Measurements from ENCODE around the gene NUP85. TPM values are rescaled to one million over a fixed set of nuclear protein-coding genes. Genes with fewer than 3 reads are reported as not detected.

The NUP85 gene
- total and polyA plus RNA-seq, 2 of the 4 experiments (the other 2 are of a cell fraction), result 29.4 to 54.4 TPM

- no peak overlapping the region for H3K18ac ChIP-seq (ENCODE audit: low read depth, low read length)
- peaks cover 51% of the 10 kb centered on the region for H3K36me3 ChIP-seq (ENCODE audit: control insufficient read depth, insufficient read depth, low read length)
- H3K27ac ChIP-seq (ENCODE audit: insufficient read depth, low read length), result no peak overlapping the region
- no peak overlapping the region for H3K4ac ChIP-seq (ENCODE audit: low read depth, low read length)
- H3K9me3 ChIP-seq (ENCODE audit: control insufficient read depth, insufficient read depth, low read length), result no peaks in the 10 kb centered on the region
- in situ Hi-C loops (cut with MboI; ENCODE audit: low sequenced_read_pairs) (no loop called here), dilution Hi-C loops (cut with HindIII; ENCODE audit: low sequenced_read_pairs, unreplicated experiment) (no loop called here), intact Hi-C loops (cut with micrococcal nuclease) (no loop called here)
- no peak for ATAC-seq (ENCODE audit: low read depth)
- 87% methylated on average over 8 of the region's 12 CpGs; no CpG with 5 or more reads in 1 of the 2 experiments for WGBS, 2 experiments (ENCODE audit: extremely low coverage in 2 of 2, insufficient read length in 1 of 2)
- no TSS peak for BruUV-seq (replicated peaks)
- no peak overlapping the region for H2AFZ ChIP-seq (replicated peaks; ENCODE audit: low read length, poor library complexity)
- TF ChIP-seq NFE2L2 (IDR thresholded peaks at IDR 0.05; ENCODE audit: low read depth, low read length), result no peak
- TF ChIP-seq FOS (IDR thresholded peaks at IDR 0.05; ENCODE audit: low read depth, low read length), result no peak
- no peak for TF ChIP-seq MAFK (IDR thresholded peaks at IDR 0.05; ENCODE audit: low read depth, low read length)
- no peak for TF ChIP-seq USF2 (IDR thresholded peaks at IDR 0.05; ENCODE audit: low read depth, low read length)
- no peak for TF ChIP-seq CEBPB (IDR thresholded peaks at IDR 0.05; ENCODE audit: low read depth, low read length)
- no peak for TF ChIP-seq CTCF (conservative IDR thresholded peaks at IDR 0.05; ENCODE audit: low read depth, low read length)
- TF ChIP-seq BHLHE40 (IDR thresholded peaks at IDR 0.05; ENCODE audit: low read depth, low read length), result no peak
- TF ChIP-seq POLR2A (IDR thresholded peaks at IDR 0.05; ENCODE audit: low read depth, low read length), result no peak
- ChIA-PET POLR2A (ENCODE audit: unreplicated experiment) (no interaction called here), CTCF (no interaction called here)
- no peak overlapping the region for H2BK120ac ChIP-seq (ENCODE audit: low read depth, low read length)
- no peak overlapping the region for H4K8ac ChIP-seq (ENCODE audit: low read depth in 2 of 2, low read length in 2 of 2)
- H4K5ac ChIP-seq (ENCODE audit: low read depth, low read length), result no peak overlapping the region
- no peak overlapping the region for H3K14ac ChIP-seq (replicated peaks; ENCODE audit: low read depth, low read length)
- H3K9ac ChIP-seq (ENCODE audit: low read depth, low read length), result no peak overlapping the region
- 0 out of 2 replicates have a peak, but pooled peaks cover 3% of the 10 kb centered on the region for H3K9me1 ChIP-seq (ENCODE audit: insufficient read depth, low read length)
- no peak overlapping the region for H3K56ac ChIP-seq (ENCODE audit: extremely low read depth, insufficient read depth, low read length)
- no peak overlapping the region for H3K4me3 ChIP-seq (ENCODE audit: insufficient read depth, low read depth, low read length)
- no peak overlapping the region for H3K4me2 ChIP-seq (ENCODE audit: low read depth, low read length)
- H2BK20ac ChIP-seq (ENCODE audit: low read depth, low read length), result no peak overlapping the region
- H3K79me1 ChIP-seq (ENCODE audit: low read depth in 1 of 2, low read length in 2 of 2), result peaks cover 10 to 40% of the 10 kb centered on the region in 2 experiments; a peak in 3 of 4 replicates
- H3K4me1 ChIP-seq (ENCODE audit: control insufficient read depth, insufficient read depth, low read length), result peaks cover 3% of the 10 kb centered on the region; the same call in 1 of the 2 replicates
- H4K91ac ChIP-seq (ENCODE audit: insufficient read depth, low read depth, low read length), result no peak overlapping the region
- no peaks in the 10 kb centered on the region for H3K27me3 ChIP-seq (ENCODE audit: control insufficient read depth, insufficient read depth, low read length)
- DNase-seq, result no peak
- H2AK9ac ChIP-seq (replicated peaks; ENCODE audit: low read depth, low read length, poor library complexity), result no peak overlapping the region
- H4K20me1 ChIP-seq (ENCODE audit: insufficient read depth, low read length), result peaks cover 29% of the 10 kb centered on the region
- no peak overlapping the region for H2AK5ac ChIP-seq (ENCODE audit: low read depth, low read length)
- no peak overlapping the region for H3K23ac ChIP-seq (ENCODE audit: low read depth, low read length)
- H2BK5ac ChIP-seq (ENCODE audit: low read depth, low read length, poor library complexity, severe bottlenecking), result no peak overlapping the region
- H2BK15ac ChIP-seq (ENCODE audit: low read depth, low read length), result no peak overlapping the region
Measured at GRCh38 chr17:75246404-75246803, 40.9 kb downstream of the NUP85 start.
